A549 (cell line): Measurements from ENCODE around the gene RNF40. TPM values are rescaled to one million over a fixed set of nuclear protein-coding genes. Genes with fewer than 3 reads are reported as not detected.

Source experiments
- ATAC-seq, 2 experiments: fragments of 200-7000 bp in 1 of 2; fragments of >200 bp in 1 of 2; cut with Nextera tagmentation in 1 of 2; cut with Tn5 transposase in 1 of 2; 3 replicates each; pipeline versions ENCODE4 v1.8.0 to v1.9.1; 2018 to 2020; ENCODE audit warnings: mild to moderate bottlenecking in 1 of 2, moderate library complexity in 1 of 2
- CTCF ChIA-PET: fragments of 300-600 bp; sonication (Branson Sonifier 250); formaldehyde crosslinking; extraction: SDS; loops from one replicate; lab custom pipeline; 2021; ENCODE audit warnings: antibody characterized with exemption, inconsistent platforms; lab: Yijun Ruan, JAX
- POLR2A ChIA-PET: fragments of 350-600 bp; formaldehyde crosslinking; extraction: SDS; loops from one replicate; lab custom pipeline; 2021; ENCODE audit warnings: antibody characterized with exemption, inconsistent platforms; lab: Yijun Ruan, JAX
- DNase-seq, 2 experiments: peaks; one replicate each; pipeline versions ENCODE4 v3.0.0 to v3.0.0-alpha.2; 2011 to 2016; ENCODE audit warnings: low read depth in 1 of 2, low spot score in 1 of 2
- FAIRE-seq: peaks from 2 replicates; lab custom pipeline; 2011; peaks lifted over from hg19 to GRCh38; lab: Jason Lieb, UNC
- H3K27ac ChIP-seq, 2 experiments: fragments of >200 bp; sonication (Bioruptor Twin); formaldehyde crosslinking; 3 replicates each; pipeline ENCODE4 v1.5.1; 2016 to 2017
- H3K4me1 ChIP-seq: fragments of >200 bp; sonication (Bioruptor Twin); formaldehyde crosslinking; 3 replicates; pipeline ENCODE4 v1.6.1; 2016
- H3K4me2 ChIP-seq: fragments of >200 bp; sonication (Bioruptor Twin); formaldehyde crosslinking; 3 replicates; pipeline ENCODE4 v1.6.1; 2016
- H3K4me3 ChIP-seq: fragments of >200 bp; sonication (Bioruptor Twin); formaldehyde crosslinking; 3 replicates; pipeline ENCODE4 v1.5.1; 2016
- H3K9me3 ChIP-seq: fragments of >200 bp; sonication (Bioruptor Twin); formaldehyde crosslinking; 3 replicates; pipeline ENCODE4 v1.6.1; 2016
- BHLHE40 ChIP-seq: IDR thresholded peaks from 2 replicates; pipeline ENCODE4 v1.6.1; 2012; ENCODE audit warnings: low read depth, low read length, inconsistent platforms
- CEBPB ChIP-seq, 2 experiments: fragments of >200 bp in 1 of 2; sonication (Bioruptor Twin) in 1 of 2; formaldehyde crosslinking in 1 of 2; IDR thresholded peaks; 2 replicates each; pipeline ENCODE4 v1.6.1; 2012 to 2016
- CHD2 ChIP-seq: fragments of 150-350 bp; IDR thresholded peaks from 2 replicates; pipeline ENCODE4 v1.6.1; 2014; ENCODE audit warnings: low read length; ENCODE audit not compliant: partially characterized antibody
- EHF ChIP-seq: fragments of 250-450 bp; sonication (Bioruptor Pico); IDR thresholded peaks from 2 replicates; pipeline ENCODE4 v1.5.0; 2020; ENCODE audit warnings: mild to moderate bottlenecking
- EHMT2 ChIP-seq: fragments of 200-600 bp; sonication (generic); IDR thresholded peaks from 2 replicates; pipeline ENCODE4 v1.6.1; 2016; ENCODE audit warnings: antibody characterized with exemption, low read depth, mild to moderate bottlenecking, moderate library complexity
- FOSL2 ChIP-seq, 2 experiments: fragments of 450-650 bp in 1 of 2; fragments of >200 bp in 1 of 2; sonication (Bioruptor Twin) in 1 of 2; formaldehyde crosslinking; IDR thresholded peaks; 2 replicates each; pipeline versions ENCODE4 v1.5.0 to v1.6.1; 2016 to 2020; ENCODE audit warnings: mild to moderate bottlenecking in 1 of 2, moderate library complexity in 1 of 2
- HDAC2 ChIP-seq: fragments of 200-600 bp; sonication (generic); IDR thresholded peaks from 2 replicates; pipeline ENCODE4 v1.6.1; 2016
- HOXB13 ChIP-seq: fragments of 250-450 bp; sonication (Bioruptor Pico); IDR thresholded peaks from 2 replicates; pipeline ENCODE4 v1.5.0; 2020; ENCODE audit warnings: low read depth, mild to moderate bottlenecking, moderate library complexity
- HOXB5 ChIP-seq: fragments of 250-450 bp; sonication (Bioruptor Pico); IDR thresholded peaks from 2 replicates; pipeline ENCODE4 v1.5.0; 2020; ENCODE audit warnings: mild to moderate bottlenecking, moderate library complexity
- MAZ ChIP-seq: fragments of 150-350 bp; IDR thresholded peaks from 2 replicates; pipeline ENCODE4 v1.6.1; 2014; ENCODE audit warnings: antibody characterized with exemption, low read depth, low read length, borderline replicate concordance
- NFE2L2 ChIP-seq: fragments of 150-350 bp; conservative IDR thresholded peaks from 2 replicates; pipeline ENCODE4 v1.6.1; 2014; ENCODE audit warnings: low read length
- NR3C1 ChIP-seq: fragments of >200 bp; sonication (Bioruptor Twin); formaldehyde crosslinking; IDR thresholded peaks from 3 replicates; pipeline ENCODE4 v1.6.1; 2017
- POLR2AphosphoS2 ChIP-seq: conservative IDR thresholded peaks from 2 replicates; pipeline ENCODE4 v1.6.1; 2012; ENCODE audit warnings: low read length, improper control_type of control experiment, inconsistent platforms
- RARB ChIP-seq: fragments of 250-450 bp; sonication (Bioruptor Pico); IDR thresholded peaks from 2 replicates; pipeline ENCODE4 v1.8.0; 2021; ENCODE audit warnings: mild to moderate bottlenecking, moderate library complexity
- RNF2 ChIP-seq: fragments of 200-600 bp; sonication (generic); IDR thresholded peaks from 2 replicates; pipeline ENCODE4 v1.6.1; 2016; ENCODE audit warnings: low read depth, mild to moderate bottlenecking, antibody characterized with exemption, moderate library complexity, borderline replicate concordance
- TFCP2L1 ChIP-seq: fragments of 250-450 bp; sonication (Bioruptor Pico); IDR thresholded peaks from 2 replicates; pipeline ENCODE4 v1.5.0; 2021; ENCODE audit warnings: mild to moderate bottlenecking
- ZC3H11A ChIP-seq: fragments of 450-650 bp; IDR thresholded peaks from 2 replicates; pipeline ENCODE4 v1.6.1; 2014; ENCODE audit warnings: antibody characterized with exemption, mild to moderate bottlenecking
- ZNF302 ChIP-seq: fragments of 250-450 bp; sonication (Bioruptor Pico); IDR thresholded peaks from 2 replicates; pipeline ENCODE4 v1.9.0; 2021; ENCODE audit warnings: inconsistent platforms, mild to moderate bottlenecking, moderate library complexity
- WGBS: methylation state at CpG from one replicate; pipeline ENCODE4 v1.1.6; 2017; ENCODE audit errors: missing lambda C conversion rate; 5-methylcytosine and 5-hydroxymethylcytosine counted together
- polyA plus RNA-seq, 4 experiments: library from polyadenylated mRNA; depleted of rRNA in 3 of 4; stranded (reverse); fragments of >200 nt; fragmentation: RNase III in 1 of 4; extraction: RNeasy Plus Mini Kit Qiagen cat#74134 plus additional on column Dnase treatment in 1 of 4; gene quantifications; 2 replicates in 3 of 4; 3 replicates in 1 of 4; pipeline ENCODE4 v1.2.3, GENCODE V29; 2011 to 2017
- TF ChIP-seq, protein P1 (sequence below): fragments of >200 bp; sonication (Bioruptor Twin); formaldehyde crosslinking; IDR thresholded peaks from 3 replicates; pipeline ENCODE4 v1.5.1; 2016
- TF ChIP-seq, protein P2 (sequence below): fragments of 150-350 bp; IDR thresholded peaks from 2 replicates; pipeline ENCODE4 v1.6.1; 2014; ENCODE audit warnings: low read depth, mild to moderate bottlenecking, low read length
- TF ChIP-seq, protein P3 (sequence below): IDR thresholded peaks from 2 replicates; pipeline ENCODE4 v1.6.1; 2012
- TF ChIP-seq, protein P4 (sequence below): fragments of 450-650 bp; IDR thresholded peaks from 2 replicates; pipeline ENCODE4 v1.6.1; 2014; ENCODE audit warnings: antibody characterized with exemption

The RNF40 gene
- polyA plus RNA-seq, 2 of the 4 experiments (the other 2 are of a cell fraction) = 66.1 to 69.9 TPM

DNA sequence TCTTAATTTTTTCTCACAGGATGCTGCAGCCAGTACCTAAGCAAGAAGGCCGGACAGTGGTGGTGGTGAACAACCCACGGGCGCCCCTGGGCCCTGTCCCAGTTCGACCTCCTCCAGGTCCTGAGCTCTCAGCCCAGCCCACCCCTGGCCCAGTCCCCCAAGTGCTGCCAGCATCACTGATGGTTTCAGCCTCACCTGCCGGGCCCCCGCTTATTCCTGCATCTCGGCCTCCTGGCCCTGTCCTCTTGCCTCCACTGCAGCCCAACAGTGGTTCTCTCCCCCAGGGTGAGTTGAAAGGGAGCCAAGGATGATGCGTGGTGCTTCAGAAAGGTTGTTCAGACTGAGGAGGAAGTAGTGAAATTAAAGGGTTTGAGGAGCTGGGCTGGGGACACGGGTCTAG, 41.4 kb upstream of the RNF40 start (continued):
- TF ChIP-seq FOSL2 (IDR thresholded peaks at IDR 0.05) (no peak), FOSL2 (CRISPR knock-in tag; IDR thresholded peaks at IDR 0.05) (no peak), RNF2 (no peak)
- TF ChIP-seq, protein P1, sequence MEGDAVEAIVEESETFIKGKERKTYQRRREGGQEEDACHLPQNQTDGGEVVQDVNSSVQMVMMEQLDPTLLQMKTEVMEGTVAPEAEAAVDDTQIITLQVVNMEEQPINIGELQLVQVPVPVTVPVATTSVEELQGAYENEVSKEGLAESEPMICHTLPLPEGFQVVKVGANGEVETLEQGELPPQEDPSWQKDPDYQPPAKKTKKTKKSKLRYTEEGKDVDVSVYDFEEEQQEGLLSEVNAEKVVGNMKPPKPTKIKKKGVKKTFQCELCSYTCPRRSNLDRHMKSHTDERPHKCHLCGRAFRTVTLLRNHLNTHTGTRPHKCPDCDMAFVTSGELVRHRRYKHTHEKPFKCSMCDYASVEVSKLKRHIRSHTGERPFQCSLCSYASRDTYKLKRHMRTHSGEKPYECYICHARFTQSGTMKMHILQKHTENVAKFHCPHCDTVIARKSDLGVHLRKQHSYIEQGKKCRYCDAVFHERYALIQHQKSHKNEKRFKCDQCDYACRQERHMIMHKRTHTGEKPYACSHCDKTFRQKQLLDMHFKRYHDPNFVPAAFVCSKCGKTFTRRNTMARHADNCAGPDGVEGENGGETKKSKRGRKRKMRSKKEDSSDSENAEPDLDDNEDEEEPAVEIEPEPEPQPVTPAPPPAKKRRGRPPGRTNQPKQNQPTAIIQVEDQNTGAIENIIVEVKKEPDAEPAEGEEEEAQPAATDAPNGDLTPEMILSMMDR = no peak

DNA sequence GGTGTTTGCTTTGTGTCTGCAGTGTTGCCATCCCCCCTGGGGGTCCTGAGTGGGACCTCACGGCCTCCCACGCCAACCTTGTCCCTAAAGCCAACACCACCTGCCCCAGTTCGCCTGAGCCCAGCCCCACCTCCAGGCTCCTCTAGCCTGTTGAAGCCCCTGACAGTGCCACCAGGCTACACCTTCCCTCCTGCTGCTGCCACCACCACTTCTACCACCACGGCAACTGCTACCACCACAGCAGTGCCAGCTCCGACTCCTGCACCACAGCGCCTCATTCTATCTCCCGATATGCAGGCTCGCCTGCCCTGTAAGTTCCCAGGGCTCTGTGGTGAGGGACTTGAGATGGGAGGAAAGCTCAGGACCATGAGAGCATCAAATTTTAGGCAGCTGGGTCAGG, 41.0 kb upstream of the RNF40 start:
- no peak for ATAC-seq
- Histone ChIP-seq H3K4me1 (no peaks in the 10 kb centered on the region; the same call in 2 of the 3 replicates), H3K4me3 (no peak overlapping the region), H3K27ac (no peak overlapping the region), H3K4me2 (no peak overlapping the region), H3K9me3 (no peaks in the 10 kb centered on the region)
- TF ChIP-seq NFE2L2 (no peak), HOXB5 (CRISPR knock-in tag) (no peak), MAZ (no peak), RNF2 (no peak)
- TF ChIP-seq, protein P2, sequence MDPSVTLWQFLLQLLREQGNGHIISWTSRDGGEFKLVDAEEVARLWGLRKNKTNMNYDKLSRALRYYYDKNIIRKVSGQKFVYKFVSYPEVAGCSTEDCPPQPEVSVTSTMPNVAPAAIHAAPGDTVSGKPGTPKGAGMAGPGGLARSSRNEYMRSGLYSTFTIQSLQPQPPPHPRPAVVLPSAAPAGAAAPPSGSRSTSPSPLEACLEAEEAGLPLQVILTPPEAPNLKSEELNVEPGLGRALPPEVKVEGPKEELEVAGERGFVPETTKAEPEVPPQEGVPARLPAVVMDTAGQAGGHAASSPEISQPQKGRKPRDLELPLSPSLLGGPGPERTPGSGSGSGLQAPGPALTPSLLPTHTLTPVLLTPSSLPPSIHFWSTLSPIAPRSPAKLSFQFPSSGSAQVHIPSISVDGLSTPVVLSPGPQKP = no peak
- TF ChIP-seq, protein P3, sequence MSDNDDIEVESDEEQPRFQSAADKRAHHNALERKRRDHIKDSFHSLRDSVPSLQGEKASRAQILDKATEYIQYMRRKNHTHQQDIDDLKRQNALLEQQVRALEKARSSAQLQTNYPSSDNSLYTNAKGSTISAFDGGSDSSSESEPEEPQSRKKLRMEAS = no peak
- ChIA-PET POLR2A (no interaction called here), CTCF (interaction anchor here (1.3 to 1.9 kb wide), 2 partner anchors 9 kb away, joined by 3 to 7 read pairs; no protein-coding TSS in a partner anchor)
- WGBS = 90% methylated on average over 8 of the region's 8 CpGs
- no peak for FAIRE-seq
- DNase-seq = no peak

DNA sequence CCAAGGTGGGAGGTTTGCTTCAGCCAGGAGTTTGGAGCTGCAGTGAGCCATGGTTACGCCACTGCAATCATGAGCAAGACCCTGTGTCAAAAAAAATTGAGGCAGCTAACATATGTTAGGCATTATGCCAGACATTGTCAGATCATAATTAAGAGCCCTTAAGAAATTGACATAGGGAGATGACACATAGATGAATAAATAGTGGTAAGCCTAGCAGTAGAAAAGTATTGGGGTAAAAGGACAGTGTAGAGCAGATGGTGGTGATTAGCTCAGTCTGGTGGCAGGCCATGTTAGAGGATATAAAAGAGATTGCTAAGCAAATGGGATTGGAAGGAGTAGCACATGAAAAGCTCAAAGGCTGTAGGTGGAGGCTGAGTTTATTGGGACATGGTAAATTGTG, 40.5 kb upstream of the RNF40 start:
- TF ChIP-seq BHLHE40 (no peak), HOXB13 (CRISPR knock-in tag) (no peak), POLR2AphosphoS2 (0 out of 2 replicates have a peak, but pooled peaks have one; percentile 78)
- no peak overlapping the region for H3K4me3 ChIP-seq
- H3K9me3 ChIP-seq = no peaks in the 10 kb centered on the region
- no peak overlapping the region for H3K27ac ChIP-seq
- WGBS = 95% methylated on average over 1 of the region's 1 CpG
- no peak for ATAC-seq
- H3K4me2 ChIP-seq = no peak overlapping the region
- no peak for DNase-seq
- no peak for FAIRE-seq
- ChIA-PET POLR2A (no interaction called here), CTCF (interaction anchor here (0.9 to 2.1 kb wide), 4 partner anchors 8 to 26 kb away, joined by 3 to 7 read pairs (median 4); partner anchors contain the start of gene PHKG2)
- H3K4me1 ChIP-seq = no peaks in the 10 kb centered on the region

DNA sequence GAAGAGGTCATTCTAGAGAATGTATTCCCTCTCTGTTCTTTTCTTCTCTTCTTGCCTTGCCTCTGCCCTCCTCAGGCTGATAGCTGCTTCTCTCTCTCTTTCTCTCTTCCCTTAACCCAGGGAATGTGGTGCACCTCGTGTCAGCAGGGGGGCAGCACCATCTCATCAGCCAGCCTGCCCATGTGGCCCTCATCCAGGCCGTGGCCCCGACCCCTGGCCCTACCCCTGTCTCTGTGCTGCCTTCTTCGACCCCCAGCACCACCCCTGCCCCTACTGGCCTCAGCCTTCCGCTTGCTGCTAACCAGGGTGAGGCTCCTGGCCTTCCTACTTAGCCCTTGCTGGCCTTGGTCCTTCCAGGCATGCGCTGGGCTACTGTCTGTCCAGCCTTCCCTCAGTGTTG, 39.7 kb upstream of the RNF40 start:
- no peak overlapping the region for H3K27ac ChIP-seq
- CTCF ChIA-PET = interaction anchor here (0.9 to 2.1 kb wide), 6 partner anchors 10 to 26 kb away, joined by 3 to 7 read pairs (median 4); partner anchors contain the start of gene PHKG2
- WGBS = 78% methylated on average over 5 of the region's 6 CpGs
- no peak overlapping the region for H3K4me2 ChIP-seq
- DNase-seq (no peak), ATAC-seq (peak; percentile 47 to 60; a peak in 4 of 6 replicates), FAIRE-seq (no peak)
- POLR2A ChIA-PET = no interaction called here
- H3K4me1 ChIP-seq = no peaks in the 10 kb centered on the region
- no peak overlapping the region for H3K4me3 ChIP-seq
- no peaks in the 10 kb centered on the region for H3K9me3 ChIP-seq
- TF ChIP-seq EHMT2 (no peak), HOXB13 (CRISPR knock-in tag) (no peak), RNF2 (no peak), ZC3H11A (no peak), CEBPB (IDR thresholded peaks at IDR 0.05) (no peak), CHD2 (no peak), FOSL2 (IDR thresholded peaks at IDR 0.05) (no peak), FOSL2 (CRISPR knock-in tag; IDR thresholded peaks at IDR 0.05) (no peak), EHF (CRISPR knock-in tag) (no peak), ZNF302 (CRISPR knock-in tag) (no peak), RARB (CRISPR knock-in tag) (no peak), NR3C1 (no peak), HDAC2 (no peak), NFE2L2 (no peak), TFCP2L1 (CRISPR knock-in tag) (no peak)
- TF ChIP-seq, protein P1 = no peak
- TF ChIP-seq, protein P4, sequence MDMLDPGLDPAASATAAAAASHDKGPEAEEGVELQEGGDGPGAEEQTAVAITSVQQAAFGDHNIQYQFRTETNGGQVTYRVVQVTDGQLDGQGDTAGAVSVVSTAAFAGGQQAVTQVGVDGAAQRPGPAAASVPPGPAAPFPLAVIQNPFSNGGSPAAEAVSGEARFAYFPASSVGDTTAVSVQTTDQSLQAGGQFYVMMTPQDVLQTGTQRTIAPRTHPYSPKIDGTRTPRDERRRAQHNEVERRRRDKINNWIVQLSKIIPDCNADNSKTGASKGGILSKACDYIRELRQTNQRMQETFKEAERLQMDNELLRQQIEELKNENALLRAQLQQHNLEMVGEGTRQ = no peak
